ENCODE results near the gene ARID1B. TPM values are rescaled to one million over a fixed set of nuclear protein-coding genes. Genes with fewer than 3 reads are reported as not detected.

Gene ARID1B
- total RNA-seq, 1 experiment from 2014 or later, result 63.9 TPM

GRCh38 chr6:157047951-157048350, 270.8 kb downstream of the ARID1B start:
- CTCF ChIA-PET, result interaction anchor here (0.9 to 4.5 kb wide), 2 partner anchors 11 to 13 kb away, joined by 4 to 41 read pairs; no protein-coding TSS in a partner anchor
- Mint-ChIP-seq H3K27me3 (ENCODE audit: insufficient read depth, unreplicated experiment) (no peaks in the 10 kb centered on the region), H3K4me1 (ENCODE audit: insufficient read depth, unreplicated experiment) (peaks cover 5% of the 10 kb centered on the region), H3K4me3 (ENCODE audit: unreplicated experiment) (no peak overlapping the region), H3K27ac (ENCODE audit: low read depth, unreplicated experiment) (no peak overlapping the region), H3K36me3 (ENCODE audit: insufficient read depth, unreplicated experiment) (peaks cover 10% of the 10 kb centered on the region), H3K9me3 (ENCODE audit: unreplicated experiment) (no peaks in the 10 kb centered on the region)
- no peak for TF ChIP-seq CTCF (IDR thresholded peaks at IDR 0.05; ENCODE audit: unreplicated experiment)
- no peak for DNase-seq (ENCODE audit: unreplicated experiment)
- BruUV-seq (replicated peaks), result no TSS peak
- intact Hi-C loops (cut with micrococcal nuclease), result no loop called here
- POLR2A ChIA-PET, result interaction anchor here (3.5 to 5.7 kb wide), 2 partner anchors 11 to 15 kb away, joined by 25 to 39 read pairs; no protein-coding TSS in a partner anchor

DNA sequence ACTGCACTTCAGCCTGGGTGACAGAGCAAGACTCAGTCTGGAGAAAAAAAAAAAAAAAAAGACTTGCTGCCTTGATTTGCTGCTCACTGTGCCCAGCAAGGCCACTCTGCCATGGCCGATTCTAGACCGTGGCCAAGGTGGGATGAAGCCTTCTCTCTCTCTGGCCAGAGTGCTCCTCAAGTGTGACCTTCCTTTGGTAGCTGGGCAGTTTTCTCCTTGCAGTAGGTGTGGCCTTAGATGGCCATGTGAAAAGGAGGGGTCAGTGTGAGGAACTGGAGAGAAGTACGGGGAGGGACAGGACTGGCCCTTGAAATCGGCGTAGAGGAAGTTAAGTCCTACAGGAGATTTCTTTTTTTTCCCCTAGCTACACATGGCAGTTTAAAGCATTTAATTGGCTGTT, 272.0 kb downstream of the ARID1B start:
- no peak for DNase-seq (ENCODE audit: unreplicated experiment)
- Mint-ChIP-seq H3K36me3 (ENCODE audit: insufficient read depth, unreplicated experiment) (peaks cover 10% of the 10 kb centered on the region), H3K27me3 (ENCODE audit: insufficient read depth, unreplicated experiment) (no peaks in the 10 kb centered on the region), H3K27ac (ENCODE audit: low read depth, unreplicated experiment) (no peak overlapping the region), H3K4me1 (ENCODE audit: insufficient read depth, unreplicated experiment) (peaks cover 5% of the 10 kb centered on the region), H3K9me3 (ENCODE audit: unreplicated experiment) (no peaks in the 10 kb centered on the region), H3K4me3 (ENCODE audit: unreplicated experiment) (no peak overlapping the region)
- no peak for TF ChIP-seq CTCF (IDR thresholded peaks at IDR 0.05; ENCODE audit: unreplicated experiment)
- intact Hi-C loops (cut with micrococcal nuclease), result no loop called here
- POLR2A ChIA-PET, result interaction anchor here (0.7 to 5.7 kb wide), 3 partner anchors 16 to 100 kb away, joined by 3 to 39 read pairs (median 3); no protein-coding TSS in a partner anchor
- CTCF ChIA-PET, result no interaction called here
- BruUV-seq (replicated peaks), result no TSS peak

GRCh38 chr6:157050537-157051265, 273.5 kb downstream of the ARID1B start:
- DNase-seq (ENCODE audit: unreplicated experiment), result no peak
- ChIA-PET CTCF (no interaction called here), POLR2A (no interaction called here)
- H3K27me3 Mint-ChIP-seq (ENCODE audit: insufficient read depth, unreplicated experiment), result no peaks in the 10 kb centered on the region
- no TSS peak for BruUV-seq (replicated peaks)
- no peak for TF ChIP-seq CTCF (IDR thresholded peaks at IDR 0.05; ENCODE audit: unreplicated experiment)
- H3K4me3 Mint-ChIP-seq (ENCODE audit: unreplicated experiment), result no peak overlapping the region
- no peaks in the 10 kb centered on the region for H3K9me3 Mint-ChIP-seq (ENCODE audit: unreplicated experiment)
- H3K27ac Mint-ChIP-seq (ENCODE audit: low read depth, unreplicated experiment), result no peak overlapping the region
- intact Hi-C loops (cut with micrococcal nuclease), result no loop called here
- H3K4me1 Mint-ChIP-seq (ENCODE audit: insufficient read depth, unreplicated experiment), result no peaks in the 10 kb centered on the region
- H3K36me3 Mint-ChIP-seq (ENCODE audit: insufficient read depth, unreplicated experiment), result peaks cover 10% of the 10 kb centered on the region

GRCh38 chr6:157054531-157054979, 277.4 kb downstream of the ARID1B start:
- no peak for DNase-seq (ENCODE audit: unreplicated experiment)
- Mint-ChIP-seq H3K36me3 (ENCODE audit: insufficient read depth, unreplicated experiment) (peaks cover 6% of the 10 kb centered on the region), H3K27ac (ENCODE audit: low read depth, unreplicated experiment) (no peak overlapping the region), H3K4me3 (ENCODE audit: unreplicated experiment) (no peak overlapping the region), H3K27me3 (ENCODE audit: insufficient read depth, unreplicated experiment) (no peaks in the 10 kb centered on the region), H3K4me1 (ENCODE audit: insufficient read depth, unreplicated experiment) (no peaks in the 10 kb centered on the region), H3K9me3 (ENCODE audit: unreplicated experiment) (no peaks in the 10 kb centered on the region)
- TF ChIP-seq CTCF (IDR thresholded peaks at IDR 0.05; ENCODE audit: unreplicated experiment), result no peak
- intact Hi-C loops (cut with micrococcal nuclease), result no loop called here
- CTCF ChIA-PET, result interaction anchor here (1.1 to 3.1 kb wide), 2 partner anchors 8 to 490 kb away, joined by 3 to 19 read pairs; no protein-coding TSS in a partner anchor
- POLR2A ChIA-PET, result no interaction called here
- no TSS peak for BruUV-seq (replicated peaks)

Measured in MCF 10A (cell line).